AG09319 (cell line): ENCODE data around the gene ZNF687.

Source experiments
- DNase-seq: peaks from one replicate; pipeline ENCODE4 v3.0.0-alpha.2; 2010; ENCODE audit warnings: low read depth; ENCODE audit errors: extremely low read depth
- CTCF ChIP-seq: IDR thresholded peaks from 2 replicates; pipeline ENCODE4 v1.5.1; 2011; ENCODE audit warnings: low read depth, mild to moderate bottlenecking, inconsistent platforms, low read length, moderate library complexity

Gene ZNF687

GRCh38 chr1:151309811-151310323 is 27.8 kb downstream of the ZNF687 start:
- TF ChIP-seq CTCF: no peak
- DNase-seq: no peak

GRCh38 chr1:151311011-151311410 is 28.9 kb downstream of the ZNF687 start:
- no peak for DNase-seq

GRCh38 chr1:151311589-151312331 is 29.7 kb downstream of the ZNF687 start:
- no peak for TF ChIP-seq CTCF
- peak; percentile 89 for DNase-seq

More at GRCh38 chr1:151311011-151311410, 28.9 kb downstream of the ZNF687 start:
- TF ChIP-seq CTCF: no peak

GRCh38 chr1:151312411-151312810 is 30.3 kb downstream of the ZNF687 start:
- TF ChIP-seq CTCF: no peak
- no peak for DNase-seq

- no peak for DNase-seq
- TF ChIP-seq CTCF: no peak
Observed at GRCh38 chr1:151312826-151313225, 30.7 kb downstream of the ZNF687 start.

- no peak for DNase-seq
- TF ChIP-seq CTCF: no peak
Observed at GRCh38 chr1:151313501-151313900, 31.4 kb downstream of the ZNF687 start.

- peak; percentile 43 for DNase-seq
- TF ChIP-seq CTCF: no peak
Observed at GRCh38 chr1:151314137-151314875, 32.2 kb downstream of the ZNF687 start.
